HG02852 (cell line): ENCODE measurements around the gene SLC22A24.
"Not testable (repeated sequence)": the region's sequence is repeated elsewhere in the genome, so short reads cannot be mapped to it uniquely, and the experiment has no call there.

ENCODE experiments used
- ATAC-seq: cut with Tn5 transposase; IDR thresholded peaks from one replicate; pipeline ENCODE4 v1.9.1; 2021; ENCODE audit warnings: mild to moderate bottlenecking, moderate library complexity; ENCODE audit not compliant: unreplicated experiment

SLC22A24 gene

GRCh38 chr11:63144121-63144520 is at the start of gene SLC22A24:
Gene SLC22A24 (minus strand): TSS chr11:63144221. CDS start chr11:63143779, 442 bp downstream.
- ATAC-seq = no peak

- ATAC-seq = no peak
Observed at GRCh38 chr11:63180536-63180935, 36.5 kb upstream of the SLC22A24 start.

- ATAC-seq = no peak
Observed at GRCh38 chr11:63179432-63180041, 35.5 kb upstream of the SLC22A24 start.

GRCh38 chr11:63177872-63178271 is 33.9 kb upstream of the SLC22A24 start:
- no peak for ATAC-seq

- ATAC-seq = no peak
Observed at GRCh38 chr11:63165706-63166310, 21.8 kb upstream of the SLC22A24 start.

- ATAC-seq = no peak
Observed at GRCh38 chr11:63155794-63156193, 11.8 kb upstream of the SLC22A24 start.

- ATAC-seq = no peak
Observed at GRCh38 chr11:63146581-63146980, 2.6 kb upstream of the SLC22A24 start.

- ATAC-seq = no peak
Observed at GRCh38 chr11:63142459-63142858, 1.6 kb downstream of the SLC22A24 start.

- ATAC-seq = no peak
Observed at GRCh38 chr11:63132985-63133775, 10.8 kb downstream of the SLC22A24 start.

GRCh38 chr11:63099555-63099954 is 44.5 kb downstream of the SLC22A24 start:
- ATAC-seq = no peak

GRCh38 chr11:63080682-63081081 is 63.3 kb downstream of the SLC22A24 start:
- no peak for ATAC-seq

- not testable (repeated sequence) for ATAC-seq
Observed at GRCh38 chr11:63046203-63046602, 97.8 kb downstream of the SLC22A24 start.

- ATAC-seq = no peak
Observed at GRCh38 chr11:63042596-63042995, 101.4 kb downstream of the SLC22A24 start.

GRCh38 chr11:63032457-63032856 is 111.6 kb downstream of the SLC22A24 start:
- no peak for ATAC-seq
